Measurements from ENCODE around the gene SPATA3. TPM values are rescaled to one million over a fixed set of nuclear protein-coding genes. Genes with fewer than 3 reads are reported as not detected.
A peak's percentile ranks its signal among the peaks of the same experiment; 100 is the strongest.

Gene SPATA3
- under 1 TPM in 1 of 2 experiments, not detected in 1; 0.35 TPM for total RNA-seq

DNA sequence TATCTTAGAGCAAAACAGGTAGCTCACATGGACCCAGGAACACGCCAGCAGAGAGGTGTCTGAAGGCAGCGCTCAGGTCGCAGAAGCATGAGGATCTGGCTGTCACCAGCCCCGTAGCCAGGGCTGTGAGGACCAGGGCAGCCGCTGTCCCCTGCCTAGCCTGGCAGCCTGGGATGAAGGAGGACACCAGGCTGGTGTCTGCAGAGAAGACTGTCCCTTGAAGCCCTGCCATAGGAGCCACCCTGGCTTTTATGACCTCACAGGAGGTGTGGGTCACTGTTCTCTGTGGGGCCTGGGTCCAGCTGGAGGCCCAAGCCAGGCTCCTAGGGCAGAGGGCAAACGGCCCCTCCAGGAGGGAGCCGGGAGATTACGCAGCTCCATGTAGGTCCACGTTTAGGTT lies at the start of gene SPATA3:
SPATA3 (plus strand) TSS at position 301 of the 400 bp plus-strand sequence. CDS start 113 bp downstream, outside the sequence.
- H3K4me3 Mint-ChIP-seq, result no peak within 1 kb of the TSS
- CTCF ChIA-PET, result no interaction called here
- H3K36me3 Mint-ChIP-seq (ENCODE audit: low read depth), result no peaks in the 10 kb centered on the region
- H3K27me3 Mint-ChIP-seq, result peaks cover 68% of the 10 kb centered on the region
- H3K9me3 Mint-ChIP-seq, result peaks cover 2% of the 10 kb centered on the region
- POLR2A ChIA-PET, result no interaction called here
- H3K27ac Mint-ChIP-seq, result no peak within 1 kb of the TSS
- no peaks in the 10 kb centered on the region for H3K4me1 Mint-ChIP-seq
- DNase-seq, result no peak

DNA sequence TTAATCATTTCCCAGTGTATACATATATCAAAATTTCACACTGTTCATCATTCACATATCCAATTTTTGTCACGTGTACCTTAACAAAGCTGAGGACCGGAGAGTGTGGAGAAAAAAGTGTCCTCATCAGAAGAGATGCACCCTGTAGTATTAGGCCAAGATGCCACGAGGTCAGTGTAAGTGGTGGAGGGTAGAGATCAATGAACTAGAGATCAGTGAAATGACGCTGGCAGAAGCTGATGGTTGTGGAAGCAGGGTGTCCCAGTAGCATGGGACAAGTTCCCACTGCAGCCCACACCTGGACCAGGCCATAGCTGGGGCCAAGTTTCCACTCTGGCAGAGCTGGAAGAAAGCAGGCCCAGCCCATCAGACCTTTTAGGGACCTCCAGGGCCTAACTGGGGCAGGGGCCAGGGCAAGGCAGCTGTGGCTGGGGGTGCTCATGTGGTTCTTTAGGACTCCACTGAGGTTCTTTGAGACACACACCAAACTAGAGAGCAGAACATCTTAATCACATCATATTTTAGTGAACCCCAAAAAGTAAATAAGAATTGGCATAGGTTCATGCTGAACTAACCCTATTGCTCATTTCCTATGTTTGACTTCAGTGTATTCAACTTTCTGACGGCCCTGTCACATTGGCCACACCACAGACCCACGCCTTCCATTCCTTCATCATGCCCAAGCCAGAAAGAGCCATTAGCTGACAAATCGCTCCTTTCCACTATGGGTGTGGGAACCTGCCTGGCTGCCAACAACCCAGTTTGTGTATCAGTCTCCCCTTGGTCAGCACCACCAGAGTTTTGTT lies 49.3 kb upstream of the SPATA3 start:
- H3K4me3 Mint-ChIP-seq, result no peak overlapping the region
- no peaks in the 10 kb centered on the region for H3K9me3 Mint-ChIP-seq
- POLR2A ChIA-PET, result interaction anchor here (0.9 to 2.5 kb wide), 4 partner anchors 9 to 38 kb away, joined by 3 to 11 read pairs (median 4); no protein-coding TSS in a partner anchor
- peaks cover 53% of the 10 kb centered on the region for H3K4me1 Mint-ChIP-seq
- H3K27me3 Mint-ChIP-seq, result peaks cover 15% of the 10 kb centered on the region
- peak overlapping the region; percentile 4 for H3K27ac Mint-ChIP-seq
- CTCF ChIA-PET, result interaction anchor here (0.7 to 2.5 kb wide), 6 partner anchors 12 to 106 kb away, joined by 3 to 6 read pairs (median 4); no protein-coding TSS in a partner anchor
- no peaks in the 10 kb centered on the region for H3K36me3 Mint-ChIP-seq (ENCODE audit: low read depth)
- no peak for DNase-seq

DNA sequence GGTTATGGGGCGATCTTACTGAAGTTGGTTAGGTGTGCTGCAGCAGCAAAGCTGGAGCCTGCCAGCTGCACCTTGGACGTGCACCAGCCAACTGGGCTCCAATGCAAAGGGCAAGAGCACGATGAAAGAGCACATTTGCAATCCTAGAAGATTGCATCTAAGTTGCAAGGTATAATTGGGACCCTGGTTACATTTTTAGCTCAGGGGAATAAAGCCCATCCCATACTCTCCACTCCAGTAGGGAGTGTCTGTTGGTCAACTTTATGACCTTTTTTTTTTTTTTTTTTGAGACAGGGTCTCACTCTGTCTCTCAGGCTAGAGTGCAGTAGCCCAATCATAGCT lies 48.7 kb upstream of the SPATA3 start:
- Mint-ChIP-seq H3K27me3 (peaks cover 11% of the 10 kb centered on the region), H3K27ac (peak overlapping the region; percentile 4), H3K9me3 (no peaks in the 10 kb centered on the region), H3K4me1 (peaks cover 53% of the 10 kb centered on the region), H3K36me3 (ENCODE audit: low read depth) (no peaks in the 10 kb centered on the region), H3K4me3 (no peak overlapping the region)
- DNase-seq, result no peak
- POLR2A ChIA-PET, result interaction anchor here (0.6 to 2.5 kb wide), 5 partner anchors 9 to 156 kb away, joined by 3 to 11 read pairs (median 4); no protein-coding TSS in a partner anchor
- CTCF ChIA-PET, result interaction anchor here (0.7 to 2.5 kb wide), 6 partner anchors 20 to 106 kb away, joined by 3 to 6 read pairs (median 4); no protein-coding TSS in a partner anchor

DNA sequence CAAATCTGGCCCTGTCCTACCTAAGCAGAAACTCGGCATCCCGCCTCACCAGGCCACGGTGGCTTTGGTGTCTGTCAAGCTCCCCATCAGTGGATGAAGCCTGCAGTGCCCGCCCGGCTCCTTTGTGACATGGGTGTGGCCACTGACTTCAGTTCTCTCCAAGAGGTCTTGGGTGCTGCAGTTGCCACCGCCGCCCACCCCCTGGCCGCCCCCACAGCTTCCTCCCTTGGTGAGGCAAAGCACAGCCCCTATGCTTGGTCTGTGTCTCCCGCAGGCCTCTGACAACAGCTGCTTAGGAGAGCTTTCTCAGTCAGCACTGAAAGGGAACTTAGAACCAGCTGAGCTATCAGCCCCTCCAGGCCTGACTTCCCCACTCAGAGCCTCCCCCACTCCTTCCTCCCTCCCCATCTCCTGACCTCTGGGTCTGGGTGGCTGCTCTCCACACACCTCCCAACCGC lies 48.0 kb upstream of the SPATA3 start:
- POLR2A ChIA-PET, result interaction anchor here (0.6 to 2.5 kb wide), 5 partner anchors 8 to 156 kb away, joined by 3 to 11 read pairs (median 4); no protein-coding TSS in a partner anchor
- DNase-seq, result no peak
- H3K4me1 Mint-ChIP-seq, result peaks cover 51% of the 10 kb centered on the region
- H3K9me3 Mint-ChIP-seq, result no peaks in the 10 kb centered on the region
- peaks cover 8% of the 10 kb centered on the region for H3K27me3 Mint-ChIP-seq
- H3K4me3 Mint-ChIP-seq, result no peak overlapping the region
- H3K27ac Mint-ChIP-seq, result no peak overlapping the region
- H3K36me3 Mint-ChIP-seq (ENCODE audit: low read depth), result no peaks in the 10 kb centered on the region
- CTCF ChIA-PET, result interaction anchor here (0.9 to 2.5 kb wide), 6 partner anchors 20 to 105 kb away, joined by 3 to 6 read pairs (median 4); partner anchors contain the start of gene GPR55

DNA sequence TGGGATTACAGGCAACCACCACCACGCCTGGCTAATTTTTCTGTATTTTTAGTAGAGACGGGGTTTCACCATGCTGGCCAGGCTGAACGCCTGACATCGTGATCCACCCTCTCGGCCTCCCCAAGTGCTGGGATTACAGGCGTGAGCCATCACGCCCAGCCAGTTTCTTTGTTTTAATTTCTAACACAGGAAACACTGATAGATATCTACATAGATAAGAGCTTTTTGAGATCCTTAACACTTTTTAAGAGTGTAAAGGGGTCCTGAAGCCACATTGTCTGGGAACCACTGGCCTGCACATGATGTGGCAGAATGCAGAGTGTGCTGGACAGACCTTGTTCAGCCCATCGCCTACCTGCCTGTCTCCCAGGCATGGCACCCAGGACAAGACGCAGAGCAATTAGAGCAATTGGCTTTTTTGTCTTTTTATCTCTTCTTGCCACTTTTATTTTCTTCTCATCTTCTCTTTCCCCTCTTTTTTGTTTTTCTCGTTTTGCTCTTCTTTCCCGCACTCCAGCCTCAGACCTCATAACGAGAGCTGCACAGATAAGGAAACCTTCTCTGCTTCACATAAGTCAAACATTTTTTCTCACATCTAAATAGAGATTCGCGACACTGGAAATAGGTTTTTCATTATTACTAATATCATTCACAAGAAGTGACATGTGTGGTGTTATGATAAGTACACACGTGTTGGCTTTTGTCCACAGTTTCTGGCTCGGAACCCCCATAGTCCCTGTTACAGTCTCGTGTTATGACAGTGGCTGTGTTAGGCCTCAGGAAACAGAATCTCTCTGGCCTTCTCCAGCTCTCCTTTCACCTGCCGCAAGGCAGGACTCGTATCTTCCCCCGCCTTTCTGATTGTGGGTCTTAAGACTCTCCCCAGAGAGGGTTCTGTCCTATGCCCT lies 45.7 kb upstream of the SPATA3 start:
- Mint-ChIP-seq H3K4me1 (peaks cover 42% of the 10 kb centered on the region), H3K27ac (peak overlapping the region; percentile 67), H3K9me3 (no peaks in the 10 kb centered on the region), H3K4me3 (no peak overlapping the region), H3K27me3 (peaks cover 15% of the 10 kb centered on the region), H3K36me3 (ENCODE audit: low read depth) (no peaks in the 10 kb centered on the region)
- ChIA-PET POLR2A (interaction anchor here (1.2 to 1.5 kb wide), 3 partner anchors 10 to 34 kb away, joined by 3 to 4 read pairs (median 4); no protein-coding TSS in a partner anchor), CTCF (interaction anchor here (1.0 to 1.7 kb wide), 3 partner anchors 9 to 34 kb away, joined by 3 to 6 read pairs (median 4); no protein-coding TSS in a partner anchor)
- DNase-seq, result no peak

DNA sequence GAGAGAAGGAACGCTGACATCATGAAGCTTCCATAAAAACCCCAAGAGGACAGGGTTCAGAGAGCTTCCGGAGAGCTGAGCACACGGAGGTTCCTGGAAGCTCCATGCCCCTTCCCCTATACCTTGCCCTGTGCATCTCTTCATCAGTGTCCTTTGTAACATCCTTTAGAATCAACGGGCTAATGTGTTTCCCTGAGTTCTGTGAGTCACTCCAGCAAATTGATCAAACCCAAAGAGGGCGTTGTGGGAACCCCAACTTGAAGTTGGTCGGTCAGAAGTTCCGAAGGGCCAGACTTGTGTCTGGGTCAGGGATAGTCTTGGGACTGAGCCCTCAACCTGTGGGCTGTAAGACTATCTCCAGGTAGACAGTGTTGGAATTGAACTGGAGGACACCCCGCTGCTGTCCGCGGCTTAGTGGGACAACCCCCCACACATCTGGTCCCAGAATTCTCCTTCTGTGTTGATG lies 45.0 kb upstream of the SPATA3 start:
- POLR2A ChIA-PET, result interaction anchor here (0.8 to 1.5 kb wide), 3 partner anchors 24 to 33 kb away, joined by 3 to 4 read pairs (median 4); no protein-coding TSS in a partner anchor
- no peak overlapping the region for H3K4me3 Mint-ChIP-seq

DNA sequence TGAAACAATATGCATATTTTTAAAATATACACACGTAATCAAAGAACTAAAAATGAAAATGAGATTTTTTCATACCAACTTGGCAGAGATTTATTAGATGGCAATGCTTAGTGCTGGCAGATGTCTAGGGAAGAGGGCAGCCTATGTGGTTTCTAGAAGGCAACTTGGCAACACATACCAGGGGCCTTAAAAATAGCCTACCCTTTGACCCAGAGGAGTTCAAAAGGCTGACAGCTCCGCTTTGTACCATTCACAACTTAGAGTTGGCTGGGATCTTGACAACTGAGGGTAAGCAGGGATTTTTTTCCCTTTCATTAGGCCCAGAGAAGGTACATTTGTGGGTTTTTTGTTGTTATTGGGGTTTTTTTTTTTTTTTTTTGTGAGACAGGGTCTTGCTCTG lies 44.5 kb upstream of the SPATA3 start:
- Mint-ChIP-seq H3K36me3 (ENCODE audit: low read depth) (no peaks in the 10 kb centered on the region), H3K27ac (no peak overlapping the region), H3K4me3 (no peak overlapping the region), H3K9me3 (no peaks in the 10 kb centered on the region), H3K4me1 (peaks cover 38% of the 10 kb centered on the region), H3K27me3 (peaks cover 17% of the 10 kb centered on the region)
- CTCF ChIA-PET, result interaction anchor here (1.1 kb wide), 1 partner anchor 27 kb away, joined by 3 read pairs; no protein-coding TSS in a partner anchor
- POLR2A ChIA-PET, result interaction anchor here (0.8 to 1.5 kb wide), 3 partner anchors 24 to 33 kb away, joined by 3 to 4 read pairs (median 3); no protein-coding TSS in a partner anchor
- no peak for DNase-seq

More for the DNA sequence above, 45.0 kb upstream of the SPATA3 start:
- Mint-ChIP-seq H3K27ac (peak overlapping the region; percentile 67), H3K9me3 (no peaks in the 10 kb centered on the region), H3K36me3 (ENCODE audit: low read depth) (no peaks in the 10 kb centered on the region), H3K4me1 (peaks cover 42% of the 10 kb centered on the region), H3K27me3 (peaks cover 17% of the 10 kb centered on the region)
- CTCF ChIA-PET, result interaction anchor here (1.0 to 1.1 kb wide), 2 partner anchors 9 to 27 kb away, joined by 3 to 4 read pairs; no protein-coding TSS in a partner anchor
- DNase-seq, result no peak

DNA sequence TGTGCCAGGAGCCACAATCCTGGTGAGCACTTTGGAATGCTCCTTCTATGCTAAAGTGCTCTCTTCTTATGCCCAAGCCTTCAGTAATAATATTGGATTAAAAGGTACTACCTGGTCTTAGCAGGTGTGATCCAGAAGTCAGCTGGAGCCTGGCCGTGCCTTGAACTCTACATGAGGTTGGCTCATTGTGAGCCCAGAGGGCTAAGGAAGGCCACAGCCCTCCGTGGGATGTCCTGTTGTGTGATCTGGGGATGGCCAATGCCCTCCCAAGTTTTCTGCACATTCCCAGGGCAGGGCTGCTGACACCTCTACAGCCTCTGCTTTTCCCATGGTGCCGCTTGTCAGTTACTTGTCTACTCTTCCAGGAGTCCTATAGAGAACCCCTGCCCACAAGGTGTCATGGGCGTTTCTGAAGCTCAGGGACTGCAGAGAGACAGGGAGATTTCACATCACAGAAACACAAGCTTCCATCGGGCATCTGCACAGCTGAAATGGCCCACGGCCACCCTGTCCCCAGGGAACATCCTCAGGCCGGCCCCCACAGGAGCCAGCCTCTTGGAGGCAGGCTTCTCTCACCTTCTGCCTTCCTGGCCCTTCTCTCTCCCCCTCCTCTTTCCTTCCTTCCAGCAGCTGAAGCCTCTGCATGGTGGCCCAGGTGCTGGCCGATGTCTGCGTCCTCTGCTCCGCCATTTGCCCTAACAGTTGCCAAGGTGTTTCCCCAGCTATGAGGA lies 43.5 kb upstream of the SPATA3 start:
- H3K9me3 Mint-ChIP-seq, result no peaks in the 10 kb centered on the region
- peaks cover 42% of the 10 kb centered on the region for H3K4me1 Mint-ChIP-seq
- ChIA-PET CTCF (interaction anchor here (1.0 to 1.3 kb wide), 2 partner anchors 28 to 35 kb away, joined by 3 read pairs; partner anchors contain the start of gene GPR55), POLR2A (interaction anchor here (1.4 to 2.3 kb wide), 2 partner anchors 28 to 32 kb away, joined by 3 to 9 read pairs; no protein-coding TSS in a partner anchor)
- DNase-seq, result no peak
- no peak overlapping the region for H3K27ac Mint-ChIP-seq
- peaks cover 21% of the 10 kb centered on the region for H3K27me3 Mint-ChIP-seq
- no peaks in the 10 kb centered on the region for H3K36me3 Mint-ChIP-seq (ENCODE audit: low read depth)
- H3K4me3 Mint-ChIP-seq, result no peak overlapping the region

DNA sequence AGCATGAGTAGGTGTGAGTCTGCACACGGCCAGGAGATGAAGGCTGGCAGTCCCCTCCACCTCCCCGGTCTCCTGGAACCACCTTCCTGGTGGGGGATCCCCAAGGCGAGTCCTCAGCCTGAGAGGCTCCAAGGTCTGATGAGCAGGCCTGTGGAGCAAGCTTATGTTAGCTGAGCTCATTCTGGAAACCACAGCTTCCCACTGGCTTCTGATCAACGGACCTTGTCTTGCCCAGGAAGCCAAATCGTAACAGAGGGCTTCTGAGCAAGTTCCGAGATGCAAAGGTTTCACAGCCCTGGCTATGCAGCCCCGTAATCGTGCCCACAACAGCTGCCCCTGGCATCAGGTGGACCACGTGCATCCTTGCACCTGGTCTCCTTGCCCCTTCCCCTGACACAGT lies 42.1 kb upstream of the SPATA3 start:
- H3K27ac Mint-ChIP-seq, result peak overlapping the region; percentile 47

DNA sequence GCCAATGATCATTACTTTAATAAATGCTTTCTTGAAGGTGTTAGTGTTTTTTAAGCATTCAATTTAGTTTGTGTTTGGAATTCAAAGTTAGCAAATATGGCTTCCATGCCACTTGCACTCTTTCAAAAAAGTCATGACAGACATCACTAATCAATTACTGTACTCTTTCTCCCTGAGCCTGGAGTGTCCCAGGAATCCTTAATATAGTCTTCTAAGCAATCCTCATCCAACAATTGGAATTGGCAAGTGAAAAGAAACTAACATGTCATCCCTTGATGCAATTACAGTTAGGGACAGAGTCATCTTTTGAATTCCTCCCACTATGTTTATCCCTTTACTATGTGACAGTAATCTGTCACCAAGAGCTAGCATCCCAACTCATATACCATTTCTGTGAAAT lies 41.2 kb upstream of the SPATA3 start:
- POLR2A ChIA-PET, result interaction anchor here (1.0 kb wide), 1 partner anchor 30 kb away, joined by 4 read pairs; no protein-coding TSS in a partner anchor
- Mint-ChIP-seq H3K9me3 (no peaks in the 10 kb centered on the region), H3K36me3 (ENCODE audit: low read depth) (no peaks in the 10 kb centered on the region), H3K27me3 (peaks cover 32% of the 10 kb centered on the region), H3K4me3 (no peak overlapping the region), H3K4me1 (peaks cover 52% of the 10 kb centered on the region), H3K27ac (no peak overlapping the region)
- CTCF ChIA-PET, result interaction anchor here (2.2 kb wide), 1 partner anchor 30 kb away, joined by 8 read pairs; the partner anchor contains the start of gene GPR55
- no peak for DNase-seq

More for the DNA sequence above, 42.1 kb upstream of the SPATA3 start:
- Mint-ChIP-seq H3K9me3 (no peaks in the 10 kb centered on the region), H3K4me3 (no peak overlapping the region), H3K4me1 (peaks cover 51% of the 10 kb centered on the region), H3K36me3 (ENCODE audit: low read depth) (no peaks in the 10 kb centered on the region), H3K27me3 (peaks cover 30% of the 10 kb centered on the region)
- ChIA-PET CTCF (interaction anchor here (1.3 kb wide), 1 partner anchor 29 kb away, joined by 3 read pairs; the partner anchor contains the start of gene GPR55), POLR2A (interaction anchor here (1.1 to 2.3 kb wide), 3 partner anchors 28 to 33 kb away, joined by 3 to 9 read pairs (median 4); partner anchors contain the start of gene GPR55)
- no peak for DNase-seq

DNA sequence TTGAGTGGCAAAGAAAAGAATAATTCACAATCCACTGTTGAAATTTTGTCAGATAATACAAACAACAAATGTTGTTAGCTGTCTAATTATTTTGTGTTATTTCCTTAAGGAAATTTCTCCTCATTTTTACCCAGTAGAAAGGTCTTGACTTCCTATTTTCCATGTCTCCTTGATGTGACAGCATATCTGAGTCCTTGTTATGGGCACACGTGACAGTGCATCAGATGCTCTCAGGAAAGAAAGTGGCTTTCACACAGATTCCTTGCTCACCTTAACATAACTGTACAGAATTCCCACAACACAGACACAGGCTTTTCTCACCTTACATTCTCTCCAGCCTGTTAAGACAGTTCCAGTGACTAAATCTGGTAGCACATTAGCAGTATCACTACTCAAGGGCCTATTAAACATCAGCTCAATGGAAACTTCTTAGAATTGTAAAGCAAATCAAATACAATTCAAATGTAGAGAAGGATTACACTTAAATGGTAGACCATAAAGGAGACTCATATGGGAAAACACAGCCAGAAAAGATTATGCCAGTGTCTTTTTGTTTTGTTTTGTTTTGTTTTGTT lies 40.7 kb upstream of the SPATA3 start:
- H3K4me3 Mint-ChIP-seq, result no peak overlapping the region
- peaks cover 49% of the 10 kb centered on the region for H3K4me1 Mint-ChIP-seq
- no peaks in the 10 kb centered on the region for H3K36me3 Mint-ChIP-seq (ENCODE audit: low read depth)
- no peak overlapping the region for H3K27ac Mint-ChIP-seq
- no peak for DNase-seq
- ChIA-PET POLR2A (interaction anchor here (0.9 to 2.8 kb wide), 5 partner anchors 8 to 31 kb away, joined by 3 to 14 read pairs (median 4); no protein-coding TSS in a partner anchor), CTCF (interaction anchor here (1.1 to 2.2 kb wide), 4 partner anchors 30 to 98 kb away, joined by 3 to 8 read pairs (median 4); partner anchors contain the start of gene GPR55)
- H3K9me3 Mint-ChIP-seq, result no peaks in the 10 kb centered on the region
- peaks cover 32% of the 10 kb centered on the region for H3K27me3 Mint-ChIP-seq
